NCI-H146 (cell line): Measurements from ENCODE around the gene ANXA8L1.
"Not testable (repeated sequence)": the region's sequence is repeated elsewhere in the genome, so short reads cannot be mapped to it uniquely, and the experiment has no call there.

Experiments
- DNase-seq: peaks from one replicate; lab custom pipeline; 2025; lab: John Stamatoyannopoulos, UW

ANXA8L1 gene, protein sequence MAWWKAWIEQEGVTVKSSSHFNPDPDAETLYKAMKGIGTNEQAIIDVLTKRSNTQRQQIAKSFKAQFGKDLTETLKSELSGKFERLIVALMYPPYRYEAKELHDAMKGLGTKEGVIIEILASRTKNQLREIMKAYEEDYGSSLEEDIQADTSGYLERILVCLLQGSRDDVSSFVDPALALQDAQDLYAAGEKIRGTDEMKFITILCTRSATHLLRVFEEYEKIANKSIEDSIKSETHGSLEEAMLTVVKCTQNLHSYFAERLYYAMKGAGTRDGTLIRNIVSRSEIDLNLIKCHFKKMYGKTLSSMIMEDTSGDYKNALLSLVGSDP

DNA sequence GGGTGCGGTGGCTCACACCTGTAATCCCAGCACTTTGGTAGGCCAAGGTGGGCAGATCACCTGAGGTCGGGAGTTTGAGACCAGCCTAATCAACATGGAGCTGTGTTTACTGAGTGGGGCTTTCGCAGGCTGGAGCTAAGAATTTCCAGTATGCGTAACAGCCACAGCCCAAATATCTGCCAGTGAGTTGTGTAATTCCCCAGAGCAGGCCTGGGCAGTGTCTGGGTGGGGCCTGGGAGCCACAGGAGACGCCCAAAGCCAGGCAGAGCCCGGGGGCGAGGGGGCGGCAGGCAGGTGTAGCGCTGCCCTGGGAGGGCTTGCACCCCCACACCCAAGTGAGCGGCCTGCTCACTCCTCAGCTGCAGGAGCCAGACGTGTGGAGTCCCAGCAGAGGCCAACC lies at the start of gene ANXA8L1:
TSS of gene ANXA8L1 (plus strand) at position 371 of the 400 bp plus-strand sequence. CDS start 76 bp downstream, outside the sequence.
- not testable (repeated sequence) for DNase-seq

- no peak for DNase-seq
Measured at GRCh38 chr10:46326066-46326465, 49.5 kb upstream of the ANXA8L1 start.

DNA sequence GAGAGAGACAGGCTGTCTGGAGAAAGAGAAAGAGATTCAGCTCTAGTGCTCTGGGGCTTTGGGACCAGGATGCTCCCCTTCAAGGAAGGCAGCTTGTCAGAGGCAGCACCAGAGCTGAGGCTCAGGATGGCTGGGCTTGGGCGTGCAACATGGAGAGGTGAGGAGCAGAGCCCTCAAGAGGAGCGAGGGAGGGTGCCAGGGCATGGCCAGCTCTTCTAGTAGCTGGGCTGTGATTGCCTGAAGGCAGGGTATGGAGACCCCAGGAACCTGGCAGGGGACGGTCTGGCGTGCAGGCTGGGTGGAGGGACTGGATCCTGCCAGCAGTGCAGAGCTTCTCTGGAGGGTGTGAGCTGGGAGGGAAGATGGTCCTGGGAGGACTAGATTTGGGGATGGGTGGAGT lies 48.6 kb upstream of the ANXA8L1 start:
- DNase-seq, result no peak

DNA sequence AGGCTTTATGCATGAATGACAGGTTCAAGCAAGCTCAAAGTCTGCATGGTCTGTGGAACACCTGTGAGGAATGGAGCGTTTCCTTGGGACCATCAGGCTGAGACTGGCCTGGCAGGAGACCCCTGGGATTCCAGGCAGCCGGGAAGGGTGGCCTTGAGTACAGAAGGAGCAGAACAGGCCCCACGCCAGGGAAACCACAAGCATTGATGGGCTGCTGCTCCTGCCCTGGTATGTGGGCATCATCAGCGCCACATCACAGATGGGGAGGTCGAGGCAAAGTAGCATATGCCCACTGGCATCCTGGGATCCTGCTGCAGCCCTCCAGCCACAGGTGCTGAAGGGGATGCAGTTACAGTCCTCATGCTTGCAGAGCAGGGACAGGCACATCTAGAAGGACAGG lies 47.9 kb upstream of the ANXA8L1 start:
- no peak for DNase-seq

GRCh38 chr10:46328853-46329689 lies 46.5 kb upstream of the ANXA8L1 start:
- no peak for DNase-seq

DNA sequence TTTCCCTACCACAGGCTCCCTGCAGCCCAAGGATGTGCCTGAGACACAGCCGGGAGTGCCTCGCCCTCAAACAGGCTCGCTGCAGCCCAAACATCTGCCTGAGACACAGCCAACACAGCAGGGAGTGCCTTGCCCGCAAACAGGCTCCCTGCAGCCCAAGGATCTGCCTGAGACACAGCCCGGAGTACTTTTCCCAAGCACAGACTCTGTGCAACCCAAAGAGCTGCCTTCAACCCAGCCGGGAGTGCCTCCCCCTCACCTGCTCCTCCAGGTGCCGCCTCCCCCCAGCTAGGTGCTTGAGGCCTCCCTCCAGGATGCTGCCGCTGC lies 45.9 kb upstream of the ANXA8L1 start:
- no peak for DNase-seq

- DNase-seq, result no peak
Measured at GRCh38 chr10:46330894-46331293, 44.7 kb upstream of the ANXA8L1 start.

DNA sequence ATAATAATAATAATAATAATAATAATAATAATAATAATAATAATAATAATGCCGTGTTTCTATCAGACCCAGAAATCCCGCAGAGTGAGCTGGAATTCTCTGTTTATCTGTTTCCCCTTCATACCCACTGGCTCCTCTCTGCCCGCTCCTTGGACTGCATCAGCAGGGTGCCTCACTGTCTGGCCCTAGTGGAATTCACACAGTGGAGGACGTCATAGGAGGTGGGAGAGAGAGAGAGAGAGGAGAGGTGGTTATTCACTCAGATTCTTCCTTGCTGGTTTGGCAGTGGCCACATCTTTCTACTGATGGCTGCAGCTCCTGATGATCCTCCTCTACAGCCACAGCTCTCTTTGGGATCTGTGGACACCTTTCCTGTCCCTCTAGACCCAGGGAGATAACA lies 10.1 kb upstream of the ANXA8L1 start:
- DNase-seq, result not testable (repeated sequence)

DNA sequence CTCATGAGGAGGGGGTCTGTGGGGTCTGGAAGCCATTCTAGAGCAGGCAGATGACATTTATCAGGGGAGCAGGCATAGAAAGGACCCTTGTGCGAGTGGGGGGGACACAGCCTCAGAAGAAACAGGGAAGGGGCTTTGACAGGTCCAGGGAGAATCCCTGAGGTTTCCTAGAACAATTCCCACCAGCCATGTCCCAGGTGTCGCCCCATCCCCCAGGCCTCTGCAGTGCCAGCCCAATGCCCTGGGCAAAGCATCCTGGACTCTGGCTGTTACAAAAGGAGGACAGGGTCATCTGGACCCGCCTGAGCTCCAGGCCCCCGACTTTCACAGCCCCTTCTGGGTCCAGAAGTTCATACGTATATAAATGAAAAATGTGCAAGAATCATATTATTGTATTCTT lies 8.4 kb upstream of the ANXA8L1 start:
- DNase-seq, result not testable (repeated sequence)

DNA sequence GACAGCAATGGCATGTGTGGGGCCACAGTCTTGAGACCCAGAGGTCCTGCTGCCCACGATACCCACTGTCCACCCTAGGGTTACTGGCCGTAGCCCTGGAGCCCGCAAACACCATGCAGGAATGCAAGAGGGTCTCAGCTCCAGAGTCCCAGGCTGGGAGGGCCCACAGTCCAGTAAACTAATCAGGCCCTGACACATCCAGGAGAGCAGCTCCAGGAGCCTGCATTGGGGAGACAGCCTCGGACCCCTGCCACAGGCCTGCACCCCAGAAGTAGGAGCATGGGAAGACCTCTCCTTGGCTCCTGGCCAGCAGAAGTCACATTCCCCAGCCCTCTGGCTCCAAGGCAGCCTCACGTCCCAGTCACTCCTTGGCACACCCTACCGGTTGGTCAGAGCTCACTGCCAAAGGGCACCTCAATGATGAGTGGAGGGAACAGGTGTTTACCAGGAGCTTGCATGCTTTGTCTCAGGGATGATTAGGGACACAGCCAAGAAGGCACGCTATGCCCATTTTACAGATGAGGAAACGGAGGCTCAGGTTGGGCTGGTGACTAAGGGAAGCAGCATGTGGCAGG lies 7.8 kb upstream of the ANXA8L1 start:
- not testable (repeated sequence) for DNase-seq

GRCh38 chr10:46368956-46369355 lies 6.6 kb upstream of the ANXA8L1 start:
- not testable (repeated sequence) for DNase-seq

- not testable (repeated sequence) for DNase-seq
Measured at GRCh38 chr10:46374410-46374809, 1.2 kb upstream of the ANXA8L1 start.

GRCh38 chr10:46377022-46377421 lies 1.4 kb downstream of the ANXA8L1 start:
- DNase-seq, result not testable (repeated sequence)

GRCh38 chr10:46377651-46378050 lies 2.1 kb downstream of the ANXA8L1 start:
- not testable (repeated sequence) for DNase-seq

- not testable (repeated sequence) for DNase-seq
Measured at GRCh38 chr10:46378108-46378507, 2.5 kb downstream of the ANXA8L1 start.

DNA sequence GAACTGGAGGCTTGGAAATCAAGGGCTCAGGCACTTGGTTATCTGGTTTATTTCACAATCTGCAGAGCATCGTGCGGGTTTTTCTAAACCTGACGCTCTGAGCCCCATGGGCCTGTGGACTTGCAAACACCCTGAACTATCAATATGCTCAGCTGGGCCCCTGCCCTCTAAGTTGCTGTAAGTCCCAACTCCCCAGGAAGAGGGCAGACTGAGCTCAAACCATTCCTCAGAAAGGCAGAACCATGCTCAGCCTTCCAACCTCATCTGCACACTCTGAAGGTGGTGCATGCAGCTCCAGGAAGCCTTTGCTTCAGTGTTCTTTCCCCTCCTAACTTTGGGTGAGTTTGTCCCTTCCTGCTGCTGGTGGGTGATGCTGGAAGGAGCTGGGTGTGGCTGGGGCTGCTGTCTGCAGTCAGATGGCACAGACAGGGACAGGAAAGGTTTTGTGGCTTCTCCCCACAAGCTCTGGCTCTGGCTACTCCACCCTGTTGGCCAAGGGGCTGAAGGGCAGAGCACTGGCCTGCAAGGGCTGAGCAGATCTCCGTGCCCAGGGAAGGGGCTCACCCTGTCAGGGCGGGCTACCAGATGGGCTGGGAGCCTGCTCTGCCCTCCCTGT lies 3.8 kb downstream of the ANXA8L1 start:
- DNase-seq, result not testable (repeated sequence)

GRCh38 chr10:46385858-46386257 lies 10.3 kb downstream of the ANXA8L1 start:
- DNase-seq, result not testable (repeated sequence)

GRCh38 chr10:46386694-46387093 lies 11.1 kb downstream of the ANXA8L1 start:
- not testable (repeated sequence) for DNase-seq

DNA sequence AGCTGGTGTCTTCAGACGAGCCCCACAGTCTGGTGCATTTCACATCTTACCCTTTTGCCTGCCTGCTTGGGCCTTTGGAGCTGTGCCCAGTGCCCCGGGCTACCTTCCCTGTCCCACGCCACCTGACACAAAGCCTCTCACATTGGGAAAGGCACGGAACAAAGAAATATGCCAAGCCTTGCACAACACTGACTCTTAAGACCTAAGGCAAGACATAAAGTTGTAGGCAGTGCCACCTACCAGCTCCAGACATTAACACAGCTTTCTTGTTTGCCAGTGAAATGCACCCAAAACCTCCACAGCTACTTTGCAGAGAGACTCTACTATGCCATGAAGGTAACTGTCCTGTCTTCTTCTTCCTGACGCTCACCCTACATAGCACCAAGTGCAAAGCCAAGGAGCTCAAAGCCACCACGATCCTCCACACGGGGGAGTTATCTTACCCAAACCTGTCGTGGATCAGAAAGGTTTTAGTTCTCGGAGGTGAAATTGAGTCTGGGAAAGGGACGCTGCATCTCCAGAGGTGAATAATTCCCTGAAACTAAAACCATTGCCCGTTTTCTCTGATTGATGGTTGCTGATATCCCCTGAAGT lies 11.8 kb downstream of the ANXA8L1 start:
- DNase-seq, result not testable (repeated sequence)

DNA sequence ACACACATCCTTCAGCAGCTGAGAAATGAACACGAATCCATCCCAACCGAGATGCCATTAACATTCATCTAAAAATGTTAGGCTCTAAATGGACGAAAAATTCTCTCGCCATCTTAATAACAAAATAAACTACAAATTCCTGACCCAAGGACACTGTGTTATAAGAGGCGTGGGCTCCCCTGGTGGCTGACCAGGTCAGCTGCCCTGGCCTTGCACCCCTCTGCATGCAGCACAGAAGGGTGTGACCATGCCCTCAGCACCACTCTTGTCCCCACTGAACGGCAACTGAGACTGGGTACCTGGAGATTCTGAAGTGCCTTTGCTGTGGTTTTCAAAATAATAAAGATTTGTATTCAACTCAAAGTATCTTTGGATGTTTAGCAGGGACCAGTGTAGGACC lies 15.8 kb downstream of the ANXA8L1 start:
- DNase-seq, result not testable (repeated sequence)

- DNase-seq, result not testable (repeated sequence)
Measured at GRCh38 chr10:46396441-46397279, 21.1 kb downstream of the ANXA8L1 start.
